Small intestine (tissue), 7 donors: ENCODE data around the gene FBXO31. TPM values are rescaled to one million over a fixed set of nuclear protein-coding genes. Genes with fewer than 3 reads are reported as not detected.

Experiments used
- DNase-seq, 2 donors: peaks; one replicate each; pipeline versions ENCODE4 v3.0.0 to v3.0.0-alpha.2; 2013
- FAIRE-seq: peaks from 2 replicates; lab custom pipeline; 2012; peaks lifted over from hg19 to GRCh38; lab: Jason Lieb, UNC
- H3K27ac ChIP-seq, 3 donors: one replicate each; pipeline ENCODE4 v1.5.1; 2013; ENCODE audit warnings: low read length in 2 of 3, mild to moderate bottlenecking in 2 of 3, control low read depth in 1 of 3, inconsistent platforms in 1 of 3, low read depth in 1 of 3, moderate library complexity in 1 of 3
- H3K27me3 ChIP-seq, 3 donors: one replicate each; pipeline ENCODE4 v1.6.1; 2013; ENCODE audit warnings: low read length in 3 of 3, inconsistent platforms in 1 of 3; ENCODE audit not compliant: control insufficient read depth in 3 of 3, insufficient read depth in 3 of 3
- H3K36me3 ChIP-seq, 3 donors: one replicate each; pipeline ENCODE4 v1.6.1; 2013; ENCODE audit warnings: low read length in 3 of 3, inconsistent platforms in 1 of 3, low read depth in 1 of 3, mild to moderate bottlenecking in 1 of 3, moderate library complexity in 1 of 3; ENCODE audit not compliant: control insufficient read depth in 3 of 3, insufficient read depth in 2 of 3
- H3K4me1 ChIP-seq, 3 donors: one replicate each; pipeline ENCODE4 v1.6.1; 2013; ENCODE audit warnings: low read length in 2 of 3, inconsistent platforms in 1 of 3, low read depth in 1 of 3, mild to moderate bottlenecking in 1 of 3, moderate library complexity in 1 of 3; ENCODE audit not compliant: control insufficient read depth in 3 of 3, insufficient read depth in 2 of 3
- H3K4me3 ChIP-seq, 3 donors: one replicate each; pipeline ENCODE4 v1.5.1; 2013; ENCODE audit warnings: low read length in 3 of 3, control low read depth in 1 of 3, inconsistent platforms in 1 of 3, low read depth in 1 of 3, mild to moderate bottlenecking in 1 of 3, moderate library complexity in 1 of 3
- H3K9me3 ChIP-seq, 2 donors: one replicate each; pipeline ENCODE4 v1.6.1; 2013; ENCODE audit warnings: low read depth in 1 of 2, low read length in 1 of 2; ENCODE audit not compliant: control insufficient read depth in 2 of 2, insufficient read depth in 1 of 2
- WGBS, 3 donors: extraction: QIAGEN DNeasy Blood & Tissue Kit; methylation state at CpG; one replicate each; pipeline ENCODE4 v1.1.7; 2013; 5-methylcytosine and 5-hydroxymethylcytosine counted together
- polyA plus RNA-seq, 4 donors: library from polyadenylated mRNA; stranded (reverse) in 3 of 4; unstranded in 1 of 4; fragments of 200-250 nt in 3 of 4; fragments of 120-200 nt in 1 of 4; gene quantifications; one replicate each; pipeline versions ENCODE4 v1.2.1 to v1.2.3, GENCODE V29; 2013
- donor health status: healthy with polysubstance abuse.
- donor health status: control.
- donor health status: control.
- donor health status: Bipolar disorder and iron deficiency.
- donor health status: healthy.

FBXO31 gene
- polyA plus RNA-seq, 4 donors = 23.8 to 38.7 (median 29.4) TPM

DNA sequence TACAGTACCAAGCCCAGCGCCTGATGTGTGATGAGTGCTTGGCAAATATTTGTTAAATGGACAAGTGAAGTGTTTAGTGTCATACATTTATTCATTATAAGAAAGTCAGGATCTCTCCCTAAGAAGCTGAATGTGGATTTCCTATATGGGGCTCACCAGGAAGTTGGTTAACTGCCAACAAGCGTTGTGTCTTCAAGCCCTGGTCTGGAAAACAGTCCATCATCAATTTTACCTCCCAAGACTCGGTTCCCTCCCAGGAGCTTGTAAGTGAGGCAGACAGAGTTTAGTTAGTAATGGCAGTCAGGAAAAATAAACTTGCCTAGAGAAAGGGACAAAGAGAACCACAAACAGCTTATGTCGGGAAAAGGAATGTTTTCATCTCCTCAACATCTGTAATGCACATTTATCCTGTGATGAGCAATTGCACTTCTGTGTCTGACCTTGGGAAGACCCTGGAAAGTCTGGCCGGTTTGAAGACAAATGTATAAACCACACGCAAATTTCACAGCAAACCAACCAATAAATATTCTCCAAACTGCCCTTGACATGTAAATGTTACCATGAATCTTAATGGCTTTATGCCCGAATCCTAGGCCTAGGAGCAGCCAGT, 94.7 kb downstream of the FBXO31 start:
- no peak overlapping the region for H3K27ac ChIP-seq
- FAIRE-seq = no peak
- WGBS, 3 donors = 66 to 81% (median 77%) methylated on average over 7 of the region's 7 CpGs

DNA sequence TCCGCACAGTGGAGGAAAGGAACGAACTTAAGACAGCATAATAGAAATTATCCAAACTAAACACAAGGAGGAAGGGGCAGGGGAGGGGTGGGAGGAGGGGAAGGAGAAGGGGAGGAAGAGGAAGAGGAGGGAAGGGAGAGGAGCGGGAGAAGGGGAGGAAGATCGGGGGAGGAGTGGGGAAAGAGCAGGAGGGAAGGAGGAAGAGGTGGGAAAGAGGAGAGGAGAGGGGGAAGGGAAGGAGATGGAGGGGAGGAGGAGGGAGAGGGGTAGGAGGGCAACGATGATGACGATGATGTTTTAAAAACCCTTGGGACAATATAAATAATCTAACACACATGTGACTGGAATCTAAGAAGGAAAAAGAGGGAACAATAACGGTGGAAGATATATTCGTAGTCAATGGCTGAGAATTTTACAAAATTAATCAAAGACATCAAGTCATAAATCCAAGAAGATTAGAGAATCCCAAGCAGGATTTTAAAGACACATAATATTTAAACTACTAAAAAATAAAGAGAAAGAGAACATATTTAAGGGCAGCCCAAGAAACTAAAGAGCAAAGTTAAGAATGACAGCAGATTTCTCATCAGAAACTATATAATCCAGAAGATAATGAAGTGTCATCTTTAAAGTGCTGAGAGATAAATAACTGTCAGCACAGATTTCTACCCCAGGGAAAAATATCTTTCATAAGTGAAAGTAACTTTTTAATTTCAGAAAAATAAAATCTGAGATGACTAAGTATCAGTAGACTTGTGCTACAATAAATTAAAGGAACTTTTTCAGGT, 96.5 kb downstream of the FBXO31 start:
- Histone ChIP-seq H3K9me3 (peaks cover 0 to 6% of the 10 kb centered on the region in 2 donors), H3K36me3 (no peaks in the 10 kb centered on the region), H3K4me3 (no peak overlapping the region), H3K27ac (no peak overlapping the region), H3K4me1 (no peaks in the 10 kb centered on the region), H3K27me3 (no peaks in the 10 kb centered on the region)
- DNase-seq (no peak), FAIRE-seq (no peak)
- WGBS, 3 donors = 75 to 89% (median 88%) methylated on average over 8 of the region's 8 CpGs

More for the DNA sequence above, 94.7 kb downstream of the FBXO31 start:
- no peak overlapping the region for H3K4me3 ChIP-seq
- H3K4me1 ChIP-seq = no peaks in the 10 kb centered on the region
- no peaks in the 10 kb centered on the region for H3K27me3 ChIP-seq
- H3K36me3 ChIP-seq = no peaks in the 10 kb centered on the region
- DNase-seq = no peak
- H3K9me3 ChIP-seq = peaks cover 0 to 9% of the 10 kb centered on the region in 2 donors

DNA sequence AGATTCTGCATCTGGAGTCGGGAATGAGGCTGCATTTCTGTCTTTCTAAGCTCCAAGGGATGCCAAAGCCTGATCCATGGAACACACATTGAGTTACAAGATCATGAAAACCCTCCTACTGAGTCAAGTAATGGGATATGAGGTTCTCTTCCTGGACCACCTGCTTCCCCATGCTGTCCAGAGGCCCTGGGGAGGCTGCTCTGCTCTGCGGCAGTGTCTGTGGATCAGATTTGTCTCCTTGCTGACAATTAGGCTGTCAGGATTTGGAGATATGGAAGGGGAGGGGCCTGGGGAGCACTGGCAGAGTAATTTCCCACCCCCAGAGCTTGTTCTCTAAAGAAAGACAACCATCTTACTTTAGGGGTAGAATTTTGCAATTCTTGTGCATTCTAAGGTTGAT, 99.4 kb downstream of the FBXO31 start:
- 76 to 88% (median 86%) methylated on average over 2 of the region's 2 CpGs for WGBS, 3 donors
- no peaks in the 10 kb centered on the region for H3K27me3 ChIP-seq
- peaks cover 0 to 4% of the 10 kb centered on the region in 2 donors for H3K9me3 ChIP-seq
- H3K27ac ChIP-seq = no peak overlapping the region
- DNase-seq (no peak), FAIRE-seq (no peak)
- H3K4me1 ChIP-seq = no peaks in the 10 kb centered on the region
- no peak overlapping the region for H3K4me3 ChIP-seq
- no peaks in the 10 kb centered on the region for H3K36me3 ChIP-seq

DNA sequence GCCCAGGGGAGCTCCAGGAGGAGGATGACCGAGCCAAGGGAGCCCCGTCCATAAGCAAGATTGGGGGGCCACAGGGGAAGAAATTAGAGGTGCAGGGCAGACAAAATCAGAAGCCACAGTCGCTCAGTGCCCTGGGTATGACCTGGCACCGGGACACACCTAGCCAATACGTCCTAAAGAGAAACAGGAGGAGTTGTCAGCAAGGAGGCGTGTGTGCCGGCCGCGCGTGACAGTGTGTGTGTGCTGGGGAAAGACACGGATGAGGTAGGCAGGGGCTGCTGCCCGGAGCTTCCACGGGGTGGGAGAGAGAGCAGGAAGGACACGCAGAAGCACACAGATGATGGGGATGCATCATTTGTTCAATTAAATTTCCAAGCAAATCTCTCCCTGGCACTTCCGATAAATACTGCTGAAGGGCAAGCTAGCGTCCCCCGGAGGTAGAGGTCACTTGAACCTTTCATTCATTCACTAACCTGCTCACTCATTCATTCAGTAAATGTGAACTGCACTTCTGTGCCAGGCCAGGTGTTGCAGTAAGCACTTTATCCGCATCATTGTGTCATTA, 104.4 kb downstream of the FBXO31 start:
- H3K4me1 ChIP-seq = no peaks in the 10 kb centered on the region
- WGBS, 3 donors = 66 to 73% (median 70%) methylated on average over 18 of the region's 18 CpGs
- FAIRE-seq = no peak
- H3K27me3 ChIP-seq = no peaks in the 10 kb centered on the region
- no peak overlapping the region for H3K27ac ChIP-seq
- no peaks in the 10 kb centered on the region for H3K9me3 ChIP-seq
- H3K36me3 ChIP-seq = no peaks in the 10 kb centered on the region
- H3K4me3 ChIP-seq = no peak overlapping the region
- DNase-seq = no peak

DNA sequence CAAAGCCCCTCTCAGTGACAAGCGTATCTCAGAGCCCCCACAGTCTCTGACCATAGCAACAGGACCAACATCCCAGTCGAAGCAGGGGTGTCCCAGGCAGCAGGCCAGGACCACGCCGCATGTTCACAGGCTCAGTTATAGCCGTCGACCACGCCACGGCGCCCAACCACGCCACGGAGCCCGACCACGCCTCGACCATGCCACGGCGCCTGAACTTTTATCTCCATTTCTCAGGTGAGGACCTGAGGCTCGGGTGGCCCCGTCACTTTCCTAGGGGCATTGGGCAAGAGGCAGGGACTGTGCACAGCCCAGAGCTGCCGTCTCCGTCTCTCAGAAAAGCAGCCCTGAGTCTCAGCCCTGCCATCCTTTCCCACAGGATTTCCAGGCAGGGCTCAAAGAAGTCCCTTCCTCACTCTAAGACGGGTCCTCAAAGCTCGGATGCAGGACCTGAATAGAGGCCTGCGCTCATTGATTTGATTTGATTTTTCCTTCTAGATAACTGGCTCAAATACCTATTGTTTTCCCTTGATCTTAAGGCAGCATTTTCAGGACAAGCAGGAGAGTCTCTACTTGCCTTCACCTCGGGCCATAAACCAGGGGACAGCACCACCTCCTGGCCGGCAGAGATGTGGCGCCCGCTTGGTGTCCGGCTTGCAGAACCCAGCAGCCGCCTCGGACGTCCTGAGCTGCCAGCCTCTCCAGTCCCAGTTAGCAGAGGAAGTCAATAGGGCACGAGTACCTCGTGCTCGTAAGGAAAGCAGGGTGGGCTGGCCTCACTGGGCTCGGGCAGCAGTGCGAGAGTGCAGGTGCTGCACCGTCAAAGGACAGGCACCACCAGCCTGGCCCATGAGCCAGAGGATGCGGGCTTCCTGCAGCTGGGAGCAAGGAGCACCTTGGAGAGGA, 105.1 kb downstream of the FBXO31 start:
- DNase-seq (peak; percentile 67 to 75), FAIRE-seq (no peak)
- H3K36me3 ChIP-seq = no peaks in the 10 kb centered on the region
- no peak overlapping the region for H3K4me3 ChIP-seq
- no peaks in the 10 kb centered on the region for H3K4me1 ChIP-seq
- H3K27ac ChIP-seq = no peak overlapping the region
- no peaks in the 10 kb centered on the region for H3K27me3 ChIP-seq
- 48 to 56% (median 50%) methylated on average over 38 of the region's 38 CpGs for WGBS, 3 donors
- no peaks in the 10 kb centered on the region for H3K9me3 ChIP-seq

Other genes with a start within 250 kb of the FBXO31 start
- 1 to 10 TPM; 2.2 to 4.8 (median 3.5) TPM for gene C16orf95, start 66.4 kb downstream of the FBXO31 start, polyA plus RNA-seq
- 10 to 100 TPM; 35.1 to 61.1 (median 46.9) TPM for gene MAP1LC3B, start 8.6 kb upstream of the FBXO31 start, polyA plus RNA-seq
- 10 to 100 TPM in 3 of 4 donors, 1 to 10 TPM in 1; 9.2 to 42.8 (median 13.1) TPM for gene ZCCHC14, start 109.2 kb upstream of the FBXO31 start, polyA plus RNA-seq
- 1 to 10 TPM in 1 of 4 donors, under 1 TPM in 1, not detected in 2; 0.22 to 2.4 TPM for gene JPH3, start 218.7 kb upstream of the FBXO31 start, polyA plus RNA-seq